Muscle of arm (tissue), 12 donors: Measurements from ENCODE around the gene ZNF189. TPM values are rescaled to one million over a fixed set of nuclear protein-coding genes. Genes with fewer than 3 reads are reported as not detected.

ENCODE experiments used
- DNase-seq: peaks from one replicate; pipeline ENCODE4 v3.0.0-alpha.2; 2013
- polyA plus RNA-seq, 12 donors: library from polyadenylated mRNA; unstranded; fragments of 120-200 nt; gene quantifications; one replicate each; pipeline ENCODE4 v1.2.1, GENCODE V29; 2013; ENCODE audit not compliant: insufficient read length in 12 of 12

ZNF189 gene
- polyA plus RNA-seq, 12 donors, result 16.5 to 25.1 (median 21.7) TPM; not detected in 1

- DNase-seq, result peak; percentile 35
These were observed 50.5 kb downstream of the ZNF189 start for GRCh38 chr9:101449071-101449721.

- no peak for DNase-seq
These were observed 52.3 kb downstream of the ZNF189 start for GRCh38 chr9:101450931-101451330.

GRCh38 chr9:101451498-101451897 is 52.8 kb downstream of the ZNF189 start:
- no peak for DNase-seq

GRCh38 chr9:101453776-101454570 is 55.3 kb downstream of the ZNF189 start:
- no peak for DNase-seq

- no peak for DNase-seq
These were observed 57.1 kb downstream of the ZNF189 start for GRCh38 chr9:101455656-101456240.

- DNase-seq, result no peak
These were observed 58.4 kb downstream of the ZNF189 start for GRCh38 chr9:101457003-101457402.

GRCh38 chr9:101458963-101459631 is 60.4 kb downstream of the ZNF189 start:
- peak; percentile 33 for DNase-seq

Other genes starting within 250 kb of the ZNF189 start
- 1 to 10 TPM in 2 of 12 donors, under 1 TPM in 8, not detected in 2; 0.36 to 2.3 (median 0.76) TPM for gene BAAT, start 13.8 kb upstream of the ZNF189 start, polyA plus RNA-seq
- 10 to 100 TPM in 11 of 12 donors, not detected in 1; 12.8 to 20.6 (median 17.1) TPM for gene MRPL50, start 233 bp upstream of the ZNF189 start, polyA plus RNA-seq
- gene ALDOB, start 36.9 kb downstream of the ZNF189 start, polyA plus RNA-seq, result 10 to 100 TPM in 1 of 12 donors, 1 to 10 TPM in 4, under 1 TPM in 6, not detected in 1; 0.24 to 16.2 (median 0.79) TPM
- 10 to 100 TPM in 11 of 12 donors, not detected in 1; 33.7 to 48.2 (median 40.4) TPM for gene RNF20, start 135.0 kb downstream of the ZNF189 start, polyA plus RNA-seq
- gene PPP3R2, start 196.1 kb downstream of the ZNF189 start, polyA plus RNA-seq, result not detected